ENCODE data around the gene CYP4V2.
"Not testable (repeated sequence)": the region's sequence is repeated elsewhere in the genome, so short reads cannot be mapped to it uniquely, and the experiment has no call there.

The CYP4V2 gene

DNA sequence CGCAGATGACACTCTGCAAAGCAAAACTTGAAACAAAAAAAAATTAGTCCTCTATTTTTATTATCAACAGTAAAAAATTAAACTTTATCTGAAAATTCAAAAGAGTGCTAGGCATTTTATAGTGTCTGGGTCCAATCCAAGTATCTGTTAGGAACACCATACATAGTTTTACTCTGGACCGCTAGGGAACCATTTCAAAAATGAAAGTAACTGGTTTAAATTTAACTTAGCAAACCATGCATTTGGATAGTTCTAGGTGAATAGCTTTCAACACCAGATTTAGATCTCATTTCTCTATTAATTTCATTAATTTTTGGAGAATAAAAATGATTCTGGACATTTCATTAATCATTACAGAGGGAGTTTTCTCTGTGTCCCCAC is 37.1 kb downstream of the CYP4V2 start:
- Mint-ChIP-seq H3K27me3 (ENCODE audit: low read depth) (no peaks in the 10 kb centered on the region), H3K4me3 (no peak overlapping the region), H3K27ac (no peak overlapping the region), H3K36me3 (ENCODE audit: low read depth) (no peaks in the 10 kb centered on the region), H3K4me1 (ENCODE audit: low read depth) (no peaks in the 10 kb centered on the region), H3K9me3 (peaks cover 11% of the 10 kb centered on the region)
- no peak for DNase-seq (ENCODE audit: low spot score)

DNA sequence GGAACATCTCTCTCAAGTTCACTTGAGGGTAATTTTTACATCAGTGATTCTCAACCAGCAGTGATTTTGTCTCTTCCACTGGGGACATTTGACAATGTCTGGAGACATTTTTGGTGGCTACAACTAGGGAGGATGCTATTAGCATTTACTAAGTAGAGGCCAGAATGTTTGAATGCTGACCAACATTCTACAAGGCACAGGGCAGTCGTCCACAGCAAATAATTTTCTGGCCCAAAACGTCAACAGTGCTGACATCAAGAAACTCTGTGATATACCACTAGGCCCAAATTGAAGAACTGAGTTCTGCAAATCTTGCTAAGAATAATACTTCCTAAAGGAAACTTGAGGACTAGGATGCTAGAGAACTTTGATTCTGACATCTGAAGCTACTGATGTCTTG is 43.0 kb downstream of the CYP4V2 start:
- H3K9me3 Mint-ChIP-seq = no peaks in the 10 kb centered on the region
- H3K4me3 Mint-ChIP-seq = no peak overlapping the region
- no peaks in the 10 kb centered on the region for H3K27me3 Mint-ChIP-seq (ENCODE audit: low read depth)
- H3K36me3 Mint-ChIP-seq (ENCODE audit: low read depth) = no peaks in the 10 kb centered on the region
- no peaks in the 10 kb centered on the region for H3K4me1 Mint-ChIP-seq (ENCODE audit: low read depth)
- no peak for DNase-seq (ENCODE audit: low spot score)
- H3K27ac Mint-ChIP-seq = no peak overlapping the region

DNA sequence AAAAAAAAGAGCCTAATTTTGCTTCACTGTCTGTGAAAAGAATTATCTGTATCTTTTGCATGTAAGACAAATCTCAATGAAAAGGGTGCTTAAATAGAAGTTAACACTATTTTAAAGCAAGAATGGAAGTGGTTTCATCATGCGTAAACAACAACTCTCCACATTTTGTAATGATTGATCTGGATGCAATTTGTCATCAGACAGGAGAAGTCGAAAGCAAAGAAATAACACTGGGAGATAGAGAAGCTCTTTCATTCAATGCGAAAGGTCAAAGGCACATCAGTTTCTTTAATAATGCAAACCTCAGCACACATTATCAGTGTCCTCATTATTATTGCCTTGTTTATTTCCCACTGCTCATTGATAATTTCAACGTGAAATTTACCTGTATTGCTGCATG is 44.8 kb downstream of the CYP4V2 start:
- H3K27me3 Mint-ChIP-seq (ENCODE audit: low read depth) = no peaks in the 10 kb centered on the region
- no peaks in the 10 kb centered on the region for H3K36me3 Mint-ChIP-seq (ENCODE audit: low read depth)
- H3K4me3 Mint-ChIP-seq = no peak overlapping the region
- H3K27ac Mint-ChIP-seq = no peak overlapping the region
- DNase-seq (ENCODE audit: low spot score) = no peak
- no peaks in the 10 kb centered on the region for H3K9me3 Mint-ChIP-seq
- no peaks in the 10 kb centered on the region for H3K4me1 Mint-ChIP-seq (ENCODE audit: low read depth)

DNA sequence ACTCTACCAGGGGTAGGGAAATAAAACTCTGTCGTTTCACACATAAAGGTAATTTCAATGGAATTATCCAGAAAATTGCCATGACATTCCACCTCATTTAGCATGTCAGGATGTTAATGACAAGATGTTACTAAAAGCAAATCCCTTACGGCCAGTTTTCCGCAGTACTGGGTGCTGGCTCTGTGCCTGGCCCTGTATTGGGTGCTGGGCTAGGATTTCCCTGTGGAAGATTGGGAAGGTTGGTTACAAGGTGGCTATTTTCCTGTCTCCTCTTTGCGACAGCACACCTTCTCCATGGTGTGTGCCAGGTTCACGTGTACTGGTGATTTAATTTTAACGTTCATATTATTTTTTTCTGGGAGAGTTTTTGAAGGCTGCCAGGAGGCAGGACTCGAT is 49.1 kb downstream of the CYP4V2 start:
- Mint-ChIP-seq H3K4me1 (ENCODE audit: low read depth) (no peaks in the 10 kb centered on the region), H3K4me3 (no peak overlapping the region), H3K9me3 (no peaks in the 10 kb centered on the region), H3K27ac (no peak overlapping the region), H3K36me3 (ENCODE audit: low read depth) (no peaks in the 10 kb centered on the region), H3K27me3 (ENCODE audit: low read depth) (no peaks in the 10 kb centered on the region)
- DNase-seq (ENCODE audit: low spot score) = no peak

DNA sequence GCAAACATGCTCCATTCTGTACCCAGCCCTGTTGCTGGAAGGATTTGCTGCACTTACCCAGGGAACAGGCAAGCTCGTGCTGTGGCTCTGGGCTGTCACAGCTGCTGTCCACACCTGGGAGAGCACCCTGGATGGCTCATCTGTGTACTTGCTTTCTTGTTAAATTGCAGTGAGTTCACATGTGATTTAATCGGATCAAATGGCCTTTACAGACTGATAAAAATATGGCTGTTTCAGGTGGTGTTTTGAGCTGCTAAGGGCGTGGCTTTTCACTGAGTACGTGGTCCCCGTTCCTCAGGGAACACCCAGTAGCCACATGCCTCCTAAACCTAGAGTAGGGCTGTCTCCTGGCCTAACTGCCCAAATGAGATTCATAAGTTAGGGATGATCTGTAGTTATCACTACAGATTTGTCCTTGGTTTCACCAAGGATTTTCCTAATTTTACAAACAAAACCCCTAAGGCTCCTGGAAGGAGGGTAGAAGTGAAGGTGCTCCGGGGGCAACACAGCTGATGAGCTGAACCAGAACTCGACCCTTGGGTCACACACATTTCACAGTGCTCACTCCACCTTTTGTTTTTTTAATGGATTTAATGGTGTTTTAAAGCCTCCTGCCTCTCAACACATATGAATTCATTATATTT is 49.6 kb downstream of the CYP4V2 start:
- Mint-ChIP-seq H3K4me1 (ENCODE audit: low read depth) (no peaks in the 10 kb centered on the region), H3K36me3 (ENCODE audit: low read depth) (no peaks in the 10 kb centered on the region), H3K4me3 (no peak overlapping the region), H3K27ac (no peak overlapping the region), H3K9me3 (no peaks in the 10 kb centered on the region), H3K27me3 (ENCODE audit: low read depth) (no peaks in the 10 kb centered on the region)
- no peak for DNase-seq (ENCODE audit: low spot score)

DNA sequence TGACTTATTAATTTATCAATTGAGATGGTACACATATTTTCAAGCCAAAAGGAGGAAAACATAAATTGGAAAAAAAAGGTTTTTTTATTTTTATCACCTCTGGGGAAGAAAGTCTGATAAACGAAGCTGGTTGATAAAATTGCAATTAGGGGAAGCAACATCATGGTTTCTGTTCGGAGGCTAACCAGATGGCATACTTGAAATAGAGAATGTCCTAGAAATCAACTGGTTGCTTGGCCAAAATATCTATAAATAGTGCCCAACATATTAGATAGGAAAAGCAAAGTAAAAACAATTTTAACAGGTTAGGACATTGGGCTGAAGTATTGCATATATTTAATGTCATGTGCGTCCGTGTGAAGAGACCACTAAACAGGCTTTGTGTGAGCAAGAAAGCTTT is 50.2 kb downstream of the CYP4V2 start:
- no peaks in the 10 kb centered on the region for H3K36me3 Mint-ChIP-seq (ENCODE audit: low read depth)
- H3K4me1 Mint-ChIP-seq (ENCODE audit: low read depth) = no peaks in the 10 kb centered on the region
- no peak for DNase-seq (ENCODE audit: low spot score)
- H3K9me3 Mint-ChIP-seq = no peaks in the 10 kb centered on the region
- H3K27ac Mint-ChIP-seq = no peak overlapping the region
- H3K27me3 Mint-ChIP-seq (ENCODE audit: low read depth) = no peaks in the 10 kb centered on the region
- no peak overlapping the region for H3K4me3 Mint-ChIP-seq

DNA sequence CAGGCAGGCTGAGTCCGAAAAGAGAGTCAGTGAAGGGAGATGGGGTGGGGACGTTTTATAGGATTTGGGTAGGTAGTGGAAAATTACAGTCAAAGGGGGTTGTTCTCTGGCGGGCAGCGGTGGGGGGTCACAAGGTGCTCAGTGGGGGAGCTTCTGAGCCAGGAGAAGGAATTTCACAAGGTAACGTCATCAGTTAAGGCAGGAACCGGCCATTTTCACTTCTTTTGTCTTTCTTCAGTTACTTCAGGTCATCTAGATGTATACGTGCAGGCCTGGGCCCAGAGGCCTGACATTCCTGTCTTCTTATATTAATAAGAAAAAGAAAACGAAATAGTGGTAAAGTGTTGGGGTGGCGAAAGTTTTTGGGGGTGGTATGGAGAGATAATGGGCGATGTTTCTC is 50.7 kb downstream of the CYP4V2 start:
- H3K36me3 Mint-ChIP-seq (ENCODE audit: low read depth); DNase-seq (ENCODE audit: low spot score); H3K4me1 Mint-ChIP-seq (ENCODE audit: low read depth); H3K27ac Mint-ChIP-seq; H3K4me3 Mint-ChIP-seq; H3K9me3 Mint-ChIP-seq; H3K27me3 Mint-ChIP-seq (ENCODE audit: low read depth): not testable (repeated sequence)

DNA sequence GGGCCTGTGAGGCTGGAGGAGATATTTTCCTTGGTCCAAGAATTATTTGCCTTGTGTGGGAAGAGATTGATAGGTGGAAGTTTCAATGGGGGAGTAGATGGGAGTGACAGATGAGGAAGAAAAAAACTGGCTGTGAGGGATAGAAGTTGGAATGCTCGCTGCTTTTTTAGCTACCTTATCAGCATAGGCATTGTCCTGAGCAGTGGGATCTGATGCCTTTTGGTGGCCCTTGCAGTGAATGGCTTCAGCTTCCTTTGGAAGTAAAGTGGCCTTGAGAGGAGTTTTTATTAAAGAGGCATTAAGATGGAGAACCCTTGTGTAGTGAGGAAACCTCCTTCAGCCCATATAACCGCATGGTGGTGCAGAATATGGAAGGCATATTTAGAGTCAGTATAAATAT is 52.0 kb downstream of the CYP4V2 start:
- Mint-ChIP-seq H3K4me1 (ENCODE audit: low read depth) (no peaks in the 10 kb centered on the region), H3K36me3 (ENCODE audit: low read depth) (no peaks in the 10 kb centered on the region), H3K4me3 (no peak overlapping the region), H3K9me3 (no peaks in the 10 kb centered on the region), H3K27ac (no peak overlapping the region), H3K27me3 (ENCODE audit: low read depth) (no peaks in the 10 kb centered on the region)
- no peak for DNase-seq (ENCODE audit: low spot score)

DNA sequence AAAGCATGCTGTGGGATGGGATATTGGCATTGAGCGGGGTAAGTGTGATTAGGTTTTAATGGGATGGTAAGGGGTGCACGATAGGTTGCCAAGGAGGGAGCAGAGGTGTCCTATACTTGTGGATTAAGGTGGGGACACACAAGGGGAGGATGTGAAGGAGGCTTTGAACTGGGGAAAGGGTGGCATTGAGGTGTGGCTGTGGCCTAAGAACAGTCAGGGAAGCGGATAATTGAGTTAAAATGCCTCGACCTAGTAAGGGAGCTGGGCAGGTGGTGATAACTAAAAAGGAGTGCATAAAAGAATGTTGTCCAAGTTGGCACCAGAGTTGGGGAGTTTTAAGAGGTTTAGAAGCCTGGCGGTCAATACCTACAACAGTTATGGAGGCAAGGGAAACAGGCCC is 53.5 kb downstream of the CYP4V2 start:
- Mint-ChIP-seq H3K27me3 (ENCODE audit: low read depth) (no peaks in the 10 kb centered on the region), H3K27ac (no peak overlapping the region), H3K4me1 (ENCODE audit: low read depth) (no peaks in the 10 kb centered on the region), H3K9me3 (no peaks in the 10 kb centered on the region), H3K36me3 (ENCODE audit: low read depth) (no peaks in the 10 kb centered on the region), H3K4me3 (no peak overlapping the region)
- DNase-seq (ENCODE audit: low spot score) = no peak

DNA sequence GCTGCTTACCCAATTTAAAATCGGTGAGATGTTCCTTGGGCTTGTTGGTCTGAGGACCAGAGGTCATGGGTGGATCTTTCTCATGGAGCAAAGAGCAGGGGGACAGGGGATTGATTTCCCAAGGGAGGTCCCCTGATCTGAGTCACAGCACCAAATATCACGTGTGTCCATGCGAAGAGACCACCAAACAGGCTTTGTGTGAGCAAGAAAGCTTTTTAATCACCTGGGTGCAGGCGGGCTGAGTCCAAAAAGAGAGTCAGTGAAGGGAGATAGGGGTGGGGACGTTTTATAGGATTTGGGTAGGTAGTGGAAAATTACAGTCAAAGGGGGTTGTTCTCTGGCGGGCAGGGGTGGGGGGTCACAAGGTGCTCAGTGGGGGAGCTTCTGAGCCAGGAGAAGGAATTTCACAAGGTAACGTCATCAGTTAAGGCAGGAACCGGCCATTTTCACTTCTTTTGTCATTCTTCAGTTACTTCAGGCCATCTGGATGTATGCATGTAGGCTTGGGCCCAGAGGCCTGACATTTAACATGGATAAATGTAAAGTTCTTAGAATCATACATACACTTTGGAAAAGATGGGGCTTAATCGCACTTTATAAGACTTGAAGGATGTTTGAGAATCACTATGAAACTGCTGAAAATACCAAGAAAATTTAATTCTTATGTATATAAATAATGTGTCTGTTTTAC is 55.8 kb downstream of the CYP4V2 start:
- not testable (repeated sequence) for H3K4me1 Mint-ChIP-seq (ENCODE audit: low read depth); H3K27me3 Mint-ChIP-seq (ENCODE audit: low read depth)

DNA sequence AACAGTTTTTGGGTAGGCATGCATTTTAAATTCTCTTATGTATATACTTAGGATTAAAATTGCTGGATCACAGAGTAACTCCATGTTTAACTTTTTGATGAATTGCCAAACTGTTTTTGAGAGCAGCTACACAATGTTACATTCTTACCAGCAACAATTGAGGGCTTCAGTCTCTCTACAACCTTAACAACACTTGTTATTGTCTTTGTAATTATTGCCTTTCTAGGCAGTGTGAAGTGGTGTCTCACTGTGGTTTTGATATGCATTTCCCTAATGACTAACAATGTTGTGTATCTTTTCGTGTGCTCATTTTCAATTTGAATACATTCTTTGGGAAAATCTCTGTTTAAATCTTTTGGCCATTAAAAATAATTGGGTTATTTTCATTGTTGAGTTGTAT is 57.3 kb downstream of the CYP4V2 start:
- H3K4me3 Mint-ChIP-seq = no peak overlapping the region
- no peaks in the 10 kb centered on the region for H3K27me3 Mint-ChIP-seq (ENCODE audit: low read depth)
- H3K27ac Mint-ChIP-seq = no peak overlapping the region
- no peaks in the 10 kb centered on the region for H3K36me3 Mint-ChIP-seq (ENCODE audit: low read depth)
- no peaks in the 10 kb centered on the region for H3K4me1 Mint-ChIP-seq (ENCODE audit: low read depth)
- H3K9me3 Mint-ChIP-seq = no peaks in the 10 kb centered on the region
- no peak for DNase-seq (ENCODE audit: low spot score)

More for the DNA sequence above, 55.8 kb downstream of the CYP4V2 start:
- not testable (repeated sequence) for H3K36me3 Mint-ChIP-seq (ENCODE audit: low read depth); DNase-seq (ENCODE audit: low spot score); H3K27ac Mint-ChIP-seq; H3K9me3 Mint-ChIP-seq; H3K4me3 Mint-ChIP-seq

DNA sequence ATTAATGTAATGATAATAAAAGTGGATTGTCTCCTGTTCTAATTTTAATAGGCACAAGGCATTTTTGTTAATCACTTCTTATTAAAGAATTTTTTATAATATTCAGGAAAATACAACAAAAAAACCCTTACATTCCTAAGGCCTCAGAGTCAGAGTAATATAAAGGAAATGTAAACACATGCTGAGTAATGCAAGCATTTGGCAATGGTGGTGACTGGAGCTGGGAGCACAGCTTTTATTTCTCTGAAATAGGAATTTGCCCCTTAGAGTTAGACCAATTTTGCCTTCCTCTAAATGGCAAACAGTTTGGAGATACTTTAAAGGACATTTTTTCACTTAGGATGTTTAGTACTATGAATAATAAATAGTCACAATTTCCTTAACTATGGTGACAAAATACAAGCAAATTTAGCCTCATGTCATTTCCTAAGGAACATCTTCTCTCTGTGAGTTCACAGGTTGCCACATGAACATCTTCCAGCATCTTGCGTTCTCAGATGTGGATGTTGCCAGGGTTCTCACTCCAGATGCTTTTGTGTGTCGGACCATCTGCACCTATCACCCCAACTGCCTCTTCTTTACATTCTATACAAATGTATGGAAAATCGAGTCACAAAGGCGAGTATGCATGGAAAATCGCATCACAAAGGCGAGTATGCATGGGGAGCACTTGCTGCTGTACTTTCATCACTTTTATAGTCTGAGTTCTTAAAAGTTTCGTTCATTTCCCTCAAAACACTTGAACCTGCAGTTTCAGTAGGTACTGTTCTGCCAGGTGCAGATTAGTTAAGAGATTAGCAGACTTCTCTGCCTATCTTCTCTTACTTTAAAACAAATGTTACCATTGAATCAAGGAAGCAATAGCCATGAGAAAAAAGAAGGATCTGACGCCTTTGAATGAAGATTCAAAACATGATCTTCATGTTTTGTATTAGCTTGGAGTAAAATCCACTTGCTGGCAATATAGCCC is 58.7 kb downstream of the CYP4V2 start:
- Mint-ChIP-seq H3K36me3 (ENCODE audit: low read depth) (no peaks in the 10 kb centered on the region), H3K9me3 (no peaks in the 10 kb centered on the region), H3K4me1 (ENCODE audit: low read depth) (no peaks in the 10 kb centered on the region), H3K4me3 (no peak overlapping the region), H3K27me3 (ENCODE audit: low read depth) (no peaks in the 10 kb centered on the region), H3K27ac (no peak overlapping the region)
- DNase-seq (ENCODE audit: low spot score) = no peak

DNA sequence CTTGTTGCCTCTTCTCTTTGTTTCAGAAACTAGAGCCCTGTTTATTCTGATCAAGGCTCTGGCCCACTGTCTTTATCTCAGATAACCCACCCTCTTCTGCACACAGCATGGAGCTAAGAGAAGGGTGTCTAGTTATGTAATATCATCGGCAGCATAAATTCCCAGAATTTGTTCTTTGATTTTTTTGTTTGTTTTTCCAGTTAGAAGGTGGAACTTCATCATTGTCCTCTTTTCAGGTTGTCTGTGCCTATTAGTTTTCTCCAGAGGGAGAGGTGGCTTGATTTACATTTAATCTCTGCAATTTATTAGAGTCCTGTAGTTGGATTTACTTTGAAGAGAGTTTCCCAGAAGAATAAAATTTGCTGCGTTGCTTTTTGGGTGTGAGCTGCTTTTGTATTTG is 59.4 kb downstream of the CYP4V2 start:
- Mint-ChIP-seq H3K36me3 (ENCODE audit: low read depth) (no peaks in the 10 kb centered on the region), H3K9me3 (no peaks in the 10 kb centered on the region)

DNA sequence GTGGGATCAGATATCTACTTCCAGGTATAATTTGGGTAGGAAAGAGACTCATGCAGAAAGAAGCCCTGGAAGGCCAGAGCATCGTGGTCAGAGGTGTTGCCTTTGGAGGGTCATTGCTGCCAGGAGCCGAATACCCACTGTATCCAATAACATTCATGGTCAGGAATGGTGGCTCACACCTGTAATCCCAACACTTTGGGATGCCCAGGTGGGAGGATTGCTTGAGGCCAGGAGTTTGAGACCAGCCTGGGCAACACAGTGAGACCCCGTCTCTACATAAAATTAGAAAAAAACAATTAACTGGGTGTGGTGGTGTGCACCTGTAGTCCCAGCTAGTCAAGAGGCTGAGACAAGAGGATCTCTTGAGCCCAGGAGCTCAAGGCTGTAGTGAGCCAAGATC is 63.8 kb downstream of the CYP4V2 start:
- Mint-ChIP-seq H3K4me3 (no peak overlapping the region), H3K36me3 (ENCODE audit: low read depth) (no peaks in the 10 kb centered on the region), H3K4me1 (ENCODE audit: low read depth) (no peaks in the 10 kb centered on the region), H3K27me3 (ENCODE audit: low read depth) (no peaks in the 10 kb centered on the region), H3K9me3 (no peaks in the 10 kb centered on the region), H3K27ac (no peak overlapping the region)
- no peak for DNase-seq (ENCODE audit: low spot score)

More for the DNA sequence above, 59.4 kb downstream of the CYP4V2 start:
- Mint-ChIP-seq H3K4me1 (ENCODE audit: low read depth) (no peaks in the 10 kb centered on the region), H3K27me3 (ENCODE audit: low read depth) (no peaks in the 10 kb centered on the region), H3K4me3 (no peak overlapping the region), H3K27ac (no peak overlapping the region)
- no peak for DNase-seq (ENCODE audit: low spot score)

Measured in T-helper 2 cell treated with Interferon-gamma antibody and Interleukin-4, amounts not matched to agents 5 μg/mL and 100 μg/mL, for 36 hours (primary cell).